Measurements from ENCODE around the gene DERL3. TPM values are rescaled to one million over a fixed set of nuclear protein-coding genes. Genes with fewer than 3 reads are reported as not detected.

DERL3 gene
- total RNA-seq, 1 experiment from 2014 or later = 1.5 TPM

DNA sequence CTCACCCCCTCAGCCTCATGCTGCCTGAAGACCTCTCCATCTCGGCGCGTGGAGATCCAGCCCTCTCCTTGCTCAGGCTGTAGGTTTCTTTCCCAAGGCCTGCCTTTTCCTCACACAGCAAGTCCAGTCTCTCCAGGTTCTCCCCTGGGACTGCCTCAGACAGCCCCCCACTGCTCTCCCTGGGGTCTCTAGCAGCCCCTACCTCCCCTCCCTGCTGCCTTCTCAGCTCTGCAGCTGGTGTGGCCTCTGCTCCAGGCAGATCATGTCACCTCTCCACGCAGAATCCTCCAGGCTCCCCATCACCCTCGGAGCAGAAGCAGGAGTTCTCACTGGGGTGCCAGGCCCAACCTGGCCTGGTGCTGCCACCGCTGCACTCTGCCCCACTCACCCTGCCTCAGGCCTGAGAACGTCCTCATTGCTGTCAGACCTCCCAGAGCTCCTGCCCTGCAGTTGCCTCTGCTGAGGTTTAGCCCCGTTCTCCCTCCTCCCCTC lies 36.9 kb downstream of the DERL3 start:
- CTCF ChIA-PET = no interaction called here
- Histone ChIP-seq H3K27me3 (replicated peaks; ENCODE audit: insufficient read depth, low read depth, low read length, poor library complexity) (no peaks in the 10 kb centered on the region), H3K36me3 (ENCODE audit: insufficient read depth, low read length, poor library complexity, severe bottlenecking) (peaks cover 74% of the 10 kb centered on the region), H3K4me3 (ENCODE audit: low read depth, low read length, poor library complexity, severe bottlenecking) (no peak overlapping the region), H3K27ac (ENCODE audit: low read depth, low read length, poor library complexity, severe bottlenecking) (no peak overlapping the region), H3K4me1 (ENCODE audit: insufficient read depth, low read length, poor library complexity, severe bottlenecking) (no peaks in the 10 kb centered on the region), H3K9me3 (ENCODE audit: low read depth, low read length, poor library complexity, severe bottlenecking) (no peaks in the 10 kb centered on the region)
- no peak for DNase-seq (ENCODE audit: low spot score)
- no peak for TF ChIP-seq EZH2 (IDR thresholded peaks at IDR 0.05; ENCODE audit: borderline replicate concordance, low read depth, low read length, poor library complexity, severe bottlenecking)
- TF ChIP-seq, protein P1, sequence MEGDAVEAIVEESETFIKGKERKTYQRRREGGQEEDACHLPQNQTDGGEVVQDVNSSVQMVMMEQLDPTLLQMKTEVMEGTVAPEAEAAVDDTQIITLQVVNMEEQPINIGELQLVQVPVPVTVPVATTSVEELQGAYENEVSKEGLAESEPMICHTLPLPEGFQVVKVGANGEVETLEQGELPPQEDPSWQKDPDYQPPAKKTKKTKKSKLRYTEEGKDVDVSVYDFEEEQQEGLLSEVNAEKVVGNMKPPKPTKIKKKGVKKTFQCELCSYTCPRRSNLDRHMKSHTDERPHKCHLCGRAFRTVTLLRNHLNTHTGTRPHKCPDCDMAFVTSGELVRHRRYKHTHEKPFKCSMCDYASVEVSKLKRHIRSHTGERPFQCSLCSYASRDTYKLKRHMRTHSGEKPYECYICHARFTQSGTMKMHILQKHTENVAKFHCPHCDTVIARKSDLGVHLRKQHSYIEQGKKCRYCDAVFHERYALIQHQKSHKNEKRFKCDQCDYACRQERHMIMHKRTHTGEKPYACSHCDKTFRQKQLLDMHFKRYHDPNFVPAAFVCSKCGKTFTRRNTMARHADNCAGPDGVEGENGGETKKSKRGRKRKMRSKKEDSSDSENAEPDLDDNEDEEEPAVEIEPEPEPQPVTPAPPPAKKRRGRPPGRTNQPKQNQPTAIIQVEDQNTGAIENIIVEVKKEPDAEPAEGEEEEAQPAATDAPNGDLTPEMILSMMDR (conservative IDR thresholded peaks at IDR 0.05; ENCODE audit: low read depth, low read length) = no peak
- POLR2A ChIA-PET (ENCODE audit: low non-redundant PET) = no interaction called here
- BruUV-seq (replicated peaks) = no TSS peak
- intact Hi-C loops (cut with micrococcal nuclease; ENCODE audit: unreplicated experiment) = no loop called here

DNA sequence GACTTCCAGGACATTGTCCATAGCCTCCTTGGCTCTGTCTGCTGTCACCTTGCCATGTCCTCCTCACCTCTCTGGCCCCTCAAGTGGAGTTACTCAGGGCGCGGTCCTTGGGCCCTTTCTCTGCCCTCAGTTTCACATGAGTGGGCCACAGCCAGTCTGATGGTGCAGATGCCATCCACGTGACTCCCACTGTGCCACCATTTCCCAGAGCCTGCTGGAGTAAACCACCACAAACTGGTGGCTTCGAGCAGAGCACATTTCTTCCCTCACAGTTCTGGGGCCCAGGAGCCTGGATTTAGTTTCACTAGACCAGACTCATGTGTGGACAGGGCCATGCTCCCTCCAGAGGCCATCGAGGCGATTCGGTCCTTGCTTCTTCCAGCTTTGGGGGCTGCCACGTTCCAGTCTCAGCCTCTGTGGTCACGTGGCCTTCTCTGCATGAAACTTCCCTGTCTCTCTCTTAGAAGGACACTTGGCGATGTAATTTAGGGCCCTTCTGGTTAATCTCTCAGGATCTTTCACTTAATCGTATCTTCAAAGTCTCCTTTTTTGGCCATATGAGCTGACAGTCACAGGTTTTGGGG lies 37.5 kb downstream of the DERL3 start:
- intact Hi-C loops (cut with micrococcal nuclease; ENCODE audit: unreplicated experiment) = no loop called here
- no TSS peak for BruUV-seq (replicated peaks)
- no peak for DNase-seq (ENCODE audit: low spot score)
- H3K27ac ChIP-seq (ENCODE audit: low read depth, low read length, poor library complexity, severe bottlenecking) = no peak overlapping the region
- H3K4me1 ChIP-seq (ENCODE audit: insufficient read depth, low read length, poor library complexity, severe bottlenecking) = no peaks in the 10 kb centered on the region
- H3K27me3 ChIP-seq (replicated peaks; ENCODE audit: insufficient read depth, low read depth, low read length, poor library complexity) = no peaks in the 10 kb centered on the region
- CTCF ChIA-PET = no interaction called here
- no peak overlapping the region for H3K4me3 ChIP-seq (ENCODE audit: low read depth, low read length, poor library complexity, severe bottlenecking)
- H3K9me3 ChIP-seq (ENCODE audit: low read depth, low read length, poor library complexity, severe bottlenecking) = no peaks in the 10 kb centered on the region
- POLR2A ChIA-PET (ENCODE audit: low non-redundant PET) = no interaction called here
- TF ChIP-seq EZH2 (IDR thresholded peaks at IDR 0.05; ENCODE audit: borderline replicate concordance, low read depth, low read length, poor library complexity, severe bottlenecking) = no peak
- peaks cover 74% of the 10 kb centered on the region for H3K36me3 ChIP-seq (ENCODE audit: insufficient read depth, low read length, poor library complexity, severe bottlenecking)

DNA sequence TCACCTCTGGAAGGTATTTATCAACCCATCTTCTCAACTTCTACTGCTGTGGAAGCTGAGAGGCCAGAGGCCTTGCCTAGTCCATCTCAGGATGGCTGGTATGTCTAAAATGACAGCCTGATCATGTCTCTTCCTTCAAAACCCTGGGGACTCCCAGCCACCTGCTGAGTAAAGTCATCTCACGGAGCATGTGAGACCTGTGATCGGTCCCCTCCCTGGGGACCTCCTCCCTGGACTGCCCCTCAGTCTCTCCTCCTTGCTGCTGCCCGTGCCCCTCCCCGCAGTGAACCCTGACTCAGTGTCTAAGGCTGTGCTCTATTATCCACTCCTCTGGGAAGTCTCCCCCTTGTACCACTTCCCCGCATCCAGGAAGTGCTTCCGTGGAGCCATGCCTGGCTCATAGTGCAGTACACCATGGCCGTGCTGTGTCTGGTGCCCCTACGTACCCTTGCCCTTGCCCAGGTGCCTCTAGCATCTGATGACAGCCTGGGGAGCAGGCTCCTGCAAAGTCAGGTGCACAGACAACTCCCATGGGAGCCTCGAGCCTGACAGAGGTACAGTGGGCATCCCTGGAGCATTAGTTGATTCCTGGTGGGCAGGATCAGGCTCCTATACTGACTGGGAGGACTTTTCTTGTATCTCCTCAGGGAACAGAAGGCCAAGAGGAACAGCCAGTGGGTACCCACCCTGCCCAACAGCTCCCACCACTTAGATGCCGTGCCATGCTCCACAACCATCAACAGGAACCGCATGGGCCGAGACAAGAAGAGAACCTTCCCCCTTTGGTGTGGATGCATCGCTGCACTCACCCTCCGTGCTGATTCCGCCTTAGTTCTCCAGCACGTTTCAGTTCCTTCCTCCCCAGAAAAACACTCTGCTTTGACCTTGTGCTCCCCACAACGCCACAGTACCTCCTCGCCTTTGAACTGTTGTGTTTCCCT lies 38.2 kb downstream of the DERL3 start:
- ChIA-PET CTCF (interaction anchor here (0.6 kb wide), 1 partner anchor 182 kb away, joined by 6 read pairs; no protein-coding TSS in a partner anchor), POLR2A (ENCODE audit: low non-redundant PET) (no interaction called here)
- TF ChIP-seq, protein P1 (conservative IDR thresholded peaks at IDR 0.05; ENCODE audit: low read depth, low read length) = no peak
- no peak for TF ChIP-seq EZH2 (IDR thresholded peaks at IDR 0.05; ENCODE audit: borderline replicate concordance, low read depth, low read length, poor library complexity, severe bottlenecking)
- Histone ChIP-seq H3K36me3 (ENCODE audit: insufficient read depth, low read length, poor library complexity, severe bottlenecking) (peaks cover 67% of the 10 kb centered on the region), H3K9me3 (ENCODE audit: low read depth, low read length, poor library complexity, severe bottlenecking) (no peaks in the 10 kb centered on the region), H3K4me1 (ENCODE audit: insufficient read depth, low read length, poor library complexity, severe bottlenecking) (no peaks in the 10 kb centered on the region), H3K4me3 (ENCODE audit: low read depth, low read length, poor library complexity, severe bottlenecking) (no peak overlapping the region), H3K27me3 (replicated peaks; ENCODE audit: insufficient read depth, low read depth, low read length, poor library complexity) (no peaks in the 10 kb centered on the region), H3K27ac (ENCODE audit: low read depth, low read length, poor library complexity, severe bottlenecking) (no peak overlapping the region)
- intact Hi-C loops (cut with micrococcal nuclease; ENCODE audit: unreplicated experiment) = no loop called here
- DNase-seq (ENCODE audit: low spot score) = no peak
- no TSS peak for BruUV-seq (replicated peaks)

Data from A673 (cell line).